Measurements from ENCODE around the gene FLYWCH2. TPM values are rescaled to one million over a fixed set of nuclear protein-coding genes. Genes with fewer than 3 reads are reported as not detected.

FLYWCH2 gene
- total and polyA plus RNA-seq, 2 of the 13 experiments (the other 11 are each of a cell fraction or from before 2014, with no cell fraction given): 16.9 to 19.8 TPM

DNA sequence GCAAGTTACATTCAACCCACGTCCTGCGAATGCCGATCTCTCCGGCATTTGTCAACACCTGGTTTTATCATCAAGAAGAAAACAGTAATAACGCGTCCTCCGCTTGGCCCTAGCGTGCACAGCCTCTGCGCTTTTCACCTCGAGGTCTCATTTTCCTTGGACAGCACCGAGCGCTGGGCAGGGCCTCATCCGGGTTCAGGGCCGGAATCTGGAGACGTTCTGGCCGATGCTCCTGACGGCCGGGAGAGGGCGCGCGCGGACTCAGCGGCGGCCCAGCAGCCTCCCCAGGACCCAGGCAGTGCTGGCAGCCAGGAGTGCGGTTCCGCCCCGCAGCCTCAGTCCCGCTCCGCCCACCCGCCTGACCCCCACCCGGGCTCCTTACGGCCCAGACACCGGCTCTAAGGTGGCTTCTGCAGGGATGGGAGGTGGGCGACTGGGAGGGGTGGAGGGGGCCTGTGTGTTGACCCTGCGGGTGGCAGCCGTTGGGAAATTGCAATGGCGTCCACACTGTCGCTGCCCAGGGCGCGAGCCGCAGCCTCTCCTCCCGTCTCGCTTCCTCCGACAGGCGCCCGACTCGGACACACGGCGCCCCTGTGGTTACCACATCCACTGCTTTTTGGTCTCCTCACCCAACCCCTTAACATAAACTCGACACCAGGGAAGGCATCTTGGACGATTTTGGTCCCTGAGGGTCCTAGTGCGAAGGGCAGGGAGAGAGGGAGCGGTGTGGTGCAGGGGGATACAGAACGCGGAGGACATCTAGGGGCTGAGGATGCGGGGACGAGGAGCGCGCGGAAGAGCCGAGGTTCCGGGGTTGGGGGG lies 21.3 kb downstream of the FLYWCH2 start (continued):
- TF ChIP-seq MIER3 (CRISPR knock-in tag; IDR thresholded peaks at IDR 0.05; ENCODE audit: borderline replicate concordance) (peak; percentile 76; the same call in 1 of the 2 replicates), KDM1A (CRISPR knock-in tag; IDR thresholded peaks at IDR 0.05) (no peak; the same call in 1 of the 2 replicates), RXRB (CRISPR knock-in tag; IDR thresholded peaks at IDR 0.05; ENCODE audit: borderline replicate concordance) (peak; percentile 50; the same call in 1 of the 2 replicates), SIN3A (IDR thresholded peaks at IDR 0.05; ENCODE audit: borderline replicate concordance, low read depth, low read length) (peak; percentile 28; the same call in 1 of the 2 replicates), NR2C2 (CRISPR knock-in tag; IDR thresholded peaks at IDR 0.05; ENCODE audit: borderline replicate concordance) (peak; percentile 61; the same call in 1 of the 2 replicates), MXI1 (IDR thresholded peaks at IDR 0.05; ENCODE audit: borderline replicate concordance, low read depth, low read length) (peak; percentile 75; the same call in 1 of the 3 replicates), STAG1 (CRISPR knock-in tag; IDR thresholded peaks at IDR 0.05) (peak; percentile 53), ZNF432 (CRISPR knock-in tag; IDR thresholded peaks at IDR 0.05; ENCODE audit: borderline replicate concordance) (no peak), ZFP36L1 (CRISPR knock-in tag; IDR thresholded peaks at IDR 0.05) (no peak), ZFP1 (CRISPR knock-in tag; IDR thresholded peaks at IDR 0.05) (0 out of 2 replicates have a peak, but pooled peaks have one; percentile 23), NFYC (CRISPR knock-in tag; IDR thresholded peaks at IDR 0.05) (no peak), EP300 (IDR thresholded peaks at IDR 0.05; ENCODE audit: low read depth in 2 of 2, low read length in 2 of 2) (no peak), EP300 (CRISPR knock-in tag; IDR thresholded peaks at IDR 0.05; ENCODE audit: borderline replicate concordance) (no peak), ZNF567 (CRISPR knock-in tag; IDR thresholded peaks at IDR 0.05; ENCODE audit: borderline replicate concordance) (peak; percentile 78; the same call in 1 of the 2 replicates), FOSL2 (CRISPR knock-in tag; IDR thresholded peaks at IDR 0.05) (peak; percentile 25; the same call in 1 of the 2 replicates), SP4 (CRISPR knock-in tag; IDR thresholded peaks at IDR 0.05) (peak; percentile 57; the same call in 1 of the 2 replicates), GTF3A (CRISPR knock-in tag; conservative IDR thresholded peaks at IDR 0.05) (peak; percentile 85; the same call in 1 of the 2 replicates), ZNF205 (CRISPR knock-in tag; IDR thresholded peaks at IDR 0.05) (peak; percentile 78), TAF1 (CRISPR knock-in tag; IDR thresholded peaks at IDR 0.05) (peak; percentile 59; the same call in 1 of the 2 replicates), HOXA3 (CRISPR knock-in tag; IDR thresholded peaks at IDR 0.05) (peak; percentile 81; the same call in 1 of the 2 replicates), SRSF4 (IDR thresholded peaks at IDR 0.05; ENCODE audit: low read depth, low read length, poor library complexity, severe bottlenecking) (no peak), KDM4B (CRISPR knock-in tag; IDR thresholded peaks at IDR 0.05) (peak; percentile 59; the same call in 1 of the 2 replicates), ZNF260 (CRISPR knock-in tag; IDR thresholded peaks at IDR 0.05; ENCODE audit: borderline replicate concordance, low read depth) (no peak), MIER2 (CRISPR knock-in tag; IDR thresholded peaks at IDR 0.05) (0 out of 2 replicates have a peak, but pooled peaks have one; percentile 44), DPF2 (CRISPR knock-in tag; IDR thresholded peaks at IDR 0.05; ENCODE audit: borderline replicate concordance, low read depth) (no peak), YEATS2 (CRISPR knock-in tag; IDR thresholded peaks at IDR 0.05; ENCODE audit: borderline replicate concordance) (peak; percentile 77; the same call in 1 of the 2 replicates), SOX13 (IDR thresholded peaks at IDR 0.05) (no peak), SOX13 (CRISPR knock-in tag; conservative IDR thresholded peaks at IDR 0.05 in 1 of 2, IDR thresholded peaks at IDR 0.05 in 1 of 2) (peak in 1 of 2 experiments; percentile 31; a peak in 1 of 4 replicates)
- TF ChIP-seq, protein P1, sequence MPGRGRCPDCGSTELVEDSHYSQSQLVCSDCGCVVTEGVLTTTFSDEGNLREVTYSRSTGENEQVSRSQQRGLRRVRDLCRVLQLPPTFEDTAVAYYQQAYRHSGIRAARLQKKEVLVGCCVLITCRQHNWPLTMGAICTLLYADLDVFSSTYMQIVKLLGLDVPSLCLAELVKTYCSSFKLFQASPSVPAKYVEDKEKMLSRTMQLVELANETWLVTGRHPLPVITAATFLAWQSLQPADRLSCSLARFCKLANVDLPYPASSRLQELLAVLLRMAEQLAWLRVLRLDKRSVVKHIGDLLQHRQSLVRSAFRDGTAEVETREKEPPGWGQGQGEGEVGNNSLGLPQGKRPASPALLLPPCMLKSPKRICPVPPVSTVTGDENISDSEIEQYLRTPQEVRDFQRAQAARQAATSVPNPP (CRISPR knock-in tag; IDR thresholded peaks at IDR 0.05): 0 out of 2 replicates have a peak, but pooled peaks have one; percentile 72
- TF ChIP-seq, protein P2, sequence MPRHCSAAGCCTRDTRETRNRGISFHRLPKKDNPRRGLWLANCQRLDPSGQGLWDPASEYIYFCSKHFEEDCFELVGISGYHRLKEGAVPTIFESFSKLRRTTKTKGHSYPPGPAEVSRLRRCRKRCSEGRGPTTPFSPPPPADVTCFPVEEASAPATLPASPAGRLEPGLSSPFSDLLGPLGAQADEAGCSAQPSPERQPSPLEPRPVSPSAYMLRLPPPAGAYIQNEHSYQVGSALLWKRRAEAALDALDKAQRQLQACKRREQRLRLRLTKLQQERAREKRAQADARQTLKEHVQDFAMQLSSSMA (CRISPR knock-in tag; IDR thresholded peaks at IDR 0.05): peak; percentile 85; the same call in 1 of the 2 replicates

Measured in HepG2 (cell line).